ENCODE measurements around the gene GABBR2.
A peak's percentile ranks its signal among the peaks of the same experiment; 100 is the strongest.

Gene GABBR2

DNA sequence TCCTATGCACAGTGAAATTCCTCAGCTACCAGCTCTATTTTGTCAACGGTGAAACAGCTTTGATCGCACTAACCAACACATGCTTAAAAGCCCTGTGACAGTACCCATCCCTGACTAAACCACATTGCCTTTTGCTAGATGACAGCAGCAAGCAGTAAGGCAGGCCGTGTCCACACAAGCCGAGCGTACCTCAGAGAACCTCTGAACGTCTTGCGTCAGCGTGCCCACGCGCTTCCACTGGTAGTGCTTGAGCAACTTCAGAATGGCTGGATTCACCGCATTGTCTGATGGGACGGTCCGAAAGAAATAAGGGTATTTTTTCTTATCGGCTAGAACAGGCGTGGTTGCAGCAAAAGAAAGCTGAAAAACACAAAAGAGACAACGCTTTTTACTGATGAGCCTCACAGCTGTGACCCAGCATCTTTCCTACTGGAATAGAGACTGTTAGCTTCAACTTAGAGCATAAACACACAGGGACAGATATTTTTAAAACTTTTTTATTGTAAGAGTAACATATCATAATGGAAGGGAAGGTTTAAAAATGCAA, 167.0 kb downstream of the GABBR2 start:
- no peak for DNase-seq (ENCODE audit: insufficient read length)
- no peak for FAIRE-seq
- no peak for TF ChIP-seq TAF1 (IDR thresholded peaks at IDR 0.05; ENCODE audit: borderline replicate concordance, low read depth, low read length)
- TF ChIP-seq POLR2A (IDR thresholded peaks at IDR 0.05; ENCODE audit: low read depth, low read length): no peak
- TF ChIP-seq POLR2AphosphoS5 (IDR thresholded peaks at IDR 0.05; ENCODE audit: low read depth, low read length): no peak

GRCh38 chr9:98540476-98540875, 168.3 kb downstream of the GABBR2 start:
- no peak for TF ChIP-seq POLR2AphosphoS5 (IDR thresholded peaks at IDR 0.05; ENCODE audit: low read depth, low read length)
- no peak for TF ChIP-seq TAF1 (IDR thresholded peaks at IDR 0.05; ENCODE audit: borderline replicate concordance, low read depth, low read length)
- TF ChIP-seq POLR2A (IDR thresholded peaks at IDR 0.05; ENCODE audit: low read depth, low read length): no peak
- DNase-seq (ENCODE audit: insufficient read length) (no peak), FAIRE-seq (no peak)

- no peak for TF ChIP-seq TAF1 (IDR thresholded peaks at IDR 0.05; ENCODE audit: borderline replicate concordance, low read depth, low read length)
- TF ChIP-seq POLR2A (IDR thresholded peaks at IDR 0.05; ENCODE audit: low read depth, low read length): no peak
- TF ChIP-seq POLR2AphosphoS5 (IDR thresholded peaks at IDR 0.05; ENCODE audit: low read depth, low read length): no peak
- FAIRE-seq (no peak), DNase-seq (ENCODE audit: insufficient read length) (no peak)
These were observed 168.8 kb downstream of the GABBR2 start for GRCh38 chr9:98539954-98540353.

- no peak for DNase-seq (ENCODE audit: insufficient read length)
- FAIRE-seq: no peak
- no peak for TF ChIP-seq TAF1 (IDR thresholded peaks at IDR 0.05; ENCODE audit: borderline replicate concordance, low read depth, low read length)
These were observed 170.1 kb downstream of the GABBR2 start for GRCh38 chr9:98538626-98539031.

GRCh38 chr9:98538203-98538602, 170.5 kb downstream of the GABBR2 start:
- no peak for DNase-seq (ENCODE audit: insufficient read length)
- no peak for FAIRE-seq
- no peak for TF ChIP-seq POLR2AphosphoS5 (IDR thresholded peaks at IDR 0.05; ENCODE audit: low read depth, low read length)
- no peak for TF ChIP-seq POLR2A (IDR thresholded peaks at IDR 0.05; ENCODE audit: low read depth, low read length)
- no peak for TF ChIP-seq TAF1 (IDR thresholded peaks at IDR 0.05; ENCODE audit: borderline replicate concordance, low read depth, low read length)

DNA sequence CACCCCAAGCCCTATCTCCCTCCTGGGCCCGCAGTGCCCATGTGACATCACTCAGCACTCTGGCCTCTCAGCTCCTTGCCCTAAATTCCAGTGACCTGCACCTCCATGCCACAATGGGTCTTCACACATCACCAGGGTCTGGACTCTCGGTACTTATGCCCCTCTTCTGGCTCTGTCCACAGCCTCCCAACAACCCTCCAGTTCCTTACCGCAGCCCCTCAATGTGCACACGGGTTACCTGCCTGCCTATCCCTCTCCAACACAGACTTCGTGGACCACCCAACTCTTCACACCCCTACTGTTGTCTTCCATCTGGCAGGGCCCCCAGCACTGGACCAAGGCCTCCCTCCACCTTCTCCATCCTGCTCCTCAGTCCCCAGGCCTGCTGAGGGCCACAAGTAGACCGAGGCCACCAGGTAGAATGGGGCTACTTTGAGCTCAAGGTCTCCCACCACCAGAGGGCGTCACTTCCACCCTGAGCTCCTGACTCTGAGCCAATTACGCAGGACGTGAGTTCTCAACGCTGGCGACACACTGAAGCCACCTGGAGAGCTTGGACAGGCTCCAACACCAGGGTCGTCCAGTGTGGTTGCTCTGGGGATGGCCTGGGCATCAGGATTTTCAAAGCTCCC, 172.1 kb downstream of the GABBR2 start:
- FAIRE-seq (peak; percentile 70), DNase-seq (ENCODE audit: insufficient read length) (peak; percentile 39)
- TF ChIP-seq POLR2A (IDR thresholded peaks at IDR 0.05; ENCODE audit: low read depth, low read length): no peak
- TF ChIP-seq POLR2AphosphoS5 (IDR thresholded peaks at IDR 0.05; ENCODE audit: low read depth, low read length): no peak
- TF ChIP-seq TAF1 (IDR thresholded peaks at IDR 0.05; ENCODE audit: borderline replicate concordance, low read depth, low read length): no peak

GRCh38 chr9:98533866-98534265, 174.9 kb downstream of the GABBR2 start:
- DNase-seq (ENCODE audit: insufficient read length) (no peak), FAIRE-seq (no peak)
- TF ChIP-seq POLR2AphosphoS5 (IDR thresholded peaks at IDR 0.05; ENCODE audit: low read depth, low read length): no peak
- no peak for TF ChIP-seq TAF1 (IDR thresholded peaks at IDR 0.05; ENCODE audit: borderline replicate concordance, low read depth, low read length)
- TF ChIP-seq POLR2A (IDR thresholded peaks at IDR 0.05; ENCODE audit: low read depth, low read length): no peak

GRCh38 chr9:98533132-98533531, 175.6 kb downstream of the GABBR2 start:
- FAIRE-seq (no peak), DNase-seq (ENCODE audit: insufficient read length) (no peak)
- TF ChIP-seq POLR2A (IDR thresholded peaks at IDR 0.05; ENCODE audit: low read depth, low read length) (no peak), POLR2AphosphoS5 (IDR thresholded peaks at IDR 0.05; ENCODE audit: low read depth, low read length) (no peak), TAF1 (IDR thresholded peaks at IDR 0.05; ENCODE audit: borderline replicate concordance, low read depth, low read length) (no peak)

DNA sequence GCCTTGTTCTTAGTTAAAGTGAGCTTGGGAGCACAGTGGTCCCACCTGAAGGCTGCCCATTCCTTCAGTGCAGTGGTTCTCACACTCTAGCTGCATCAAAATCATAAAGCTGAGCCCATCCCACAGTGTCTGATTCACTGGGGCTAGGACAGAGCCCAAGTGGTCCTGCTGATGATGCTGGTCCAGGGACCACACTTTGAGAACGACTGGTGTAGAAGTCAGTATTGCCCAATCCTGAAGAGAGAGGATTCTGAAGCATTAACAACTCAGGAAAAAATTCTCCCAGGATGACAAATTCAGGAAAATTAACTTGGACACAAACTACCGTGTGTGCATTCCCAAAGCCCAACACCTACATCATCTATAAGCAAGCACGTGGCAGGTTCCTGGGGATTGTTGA, 176.2 kb downstream of the GABBR2 start:
- TF ChIP-seq TAF1 (IDR thresholded peaks at IDR 0.05; ENCODE audit: borderline replicate concordance, low read depth, low read length) (no peak), POLR2AphosphoS5 (IDR thresholded peaks at IDR 0.05; ENCODE audit: low read depth, low read length) (no peak), POLR2A (IDR thresholded peaks at IDR 0.05; ENCODE audit: low read depth, low read length) (no peak)
- no peak for DNase-seq (ENCODE audit: insufficient read length)
- FAIRE-seq: no peak

GRCh38 chr9:98532147-98532546, 176.6 kb downstream of the GABBR2 start:
- FAIRE-seq (no peak), DNase-seq (ENCODE audit: insufficient read length) (no peak)
- TF ChIP-seq POLR2AphosphoS5 (IDR thresholded peaks at IDR 0.05; ENCODE audit: low read depth, low read length) (no peak), TAF1 (IDR thresholded peaks at IDR 0.05; ENCODE audit: borderline replicate concordance, low read depth, low read length) (no peak), POLR2A (IDR thresholded peaks at IDR 0.05; ENCODE audit: low read depth, low read length) (no peak)

GRCh38 chr9:98530806-98531386, 177.8 kb downstream of the GABBR2 start:
- DNase-seq (ENCODE audit: insufficient read length) (no peak), FAIRE-seq (no peak)
- TF ChIP-seq POLR2AphosphoS5 (IDR thresholded peaks at IDR 0.05; ENCODE audit: low read depth, low read length): no peak
- TF ChIP-seq POLR2A (IDR thresholded peaks at IDR 0.05; ENCODE audit: low read depth, low read length): no peak
- no peak for TF ChIP-seq TAF1 (IDR thresholded peaks at IDR 0.05; ENCODE audit: borderline replicate concordance, low read depth, low read length)

DNA sequence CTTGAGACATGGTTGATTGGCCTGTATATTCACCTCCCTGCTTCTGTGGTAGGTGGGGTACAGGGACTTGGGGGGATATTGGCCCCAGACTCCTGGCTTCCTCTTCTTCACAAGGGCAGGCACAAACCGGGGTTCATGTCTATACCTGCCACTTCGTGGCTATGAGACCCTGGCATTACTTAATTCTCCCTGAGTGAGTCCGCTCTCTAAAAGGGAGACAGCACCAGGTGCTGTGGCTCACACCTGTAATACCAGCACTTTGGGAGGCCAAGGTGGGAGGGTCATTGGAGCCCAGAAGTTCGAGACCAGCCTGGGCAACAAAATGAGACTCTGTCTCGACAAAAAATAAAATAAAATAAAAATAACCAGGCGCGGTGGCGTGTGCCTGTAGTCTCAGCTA, 178.5 kb downstream of the GABBR2 start:
- DNase-seq (ENCODE audit: insufficient read length) (no peak), FAIRE-seq (no peak)
- TF ChIP-seq POLR2A (IDR thresholded peaks at IDR 0.05; ENCODE audit: low read depth, low read length) (no peak), POLR2AphosphoS5 (IDR thresholded peaks at IDR 0.05; ENCODE audit: low read depth, low read length) (no peak), TAF1 (IDR thresholded peaks at IDR 0.05; ENCODE audit: borderline replicate concordance, low read depth, low read length) (no peak)

All from GM12892 (cell line).